OCI-LY1 (cell line): ENCODE data around the gene USP3.

Source experiments
- EZH2 ChIP-seq: fragments of 200-600 bp; sonication (generic), shearing (Covaris generic); IDR thresholded peaks from 2 replicates; pipeline ENCODE4 v1.8.0; 2017; ENCODE audit warnings: borderline replicate concordance, mixed run types, mild to moderate bottlenecking, antibody characterized with exemption, low read length, moderate library complexity, mixed read lengths
- TF ChIP-seq, protein P1 (sequence below): fragments of 200-600 bp; sonication (generic), shearing (Covaris generic); IDR thresholded peaks from 2 replicates; pipeline ENCODE4 v1.5.1; 2017; ENCODE audit warnings: mild to moderate bottlenecking, antibody characterized with exemption, low read length, moderate library complexity, mixed read lengths

DNA sequence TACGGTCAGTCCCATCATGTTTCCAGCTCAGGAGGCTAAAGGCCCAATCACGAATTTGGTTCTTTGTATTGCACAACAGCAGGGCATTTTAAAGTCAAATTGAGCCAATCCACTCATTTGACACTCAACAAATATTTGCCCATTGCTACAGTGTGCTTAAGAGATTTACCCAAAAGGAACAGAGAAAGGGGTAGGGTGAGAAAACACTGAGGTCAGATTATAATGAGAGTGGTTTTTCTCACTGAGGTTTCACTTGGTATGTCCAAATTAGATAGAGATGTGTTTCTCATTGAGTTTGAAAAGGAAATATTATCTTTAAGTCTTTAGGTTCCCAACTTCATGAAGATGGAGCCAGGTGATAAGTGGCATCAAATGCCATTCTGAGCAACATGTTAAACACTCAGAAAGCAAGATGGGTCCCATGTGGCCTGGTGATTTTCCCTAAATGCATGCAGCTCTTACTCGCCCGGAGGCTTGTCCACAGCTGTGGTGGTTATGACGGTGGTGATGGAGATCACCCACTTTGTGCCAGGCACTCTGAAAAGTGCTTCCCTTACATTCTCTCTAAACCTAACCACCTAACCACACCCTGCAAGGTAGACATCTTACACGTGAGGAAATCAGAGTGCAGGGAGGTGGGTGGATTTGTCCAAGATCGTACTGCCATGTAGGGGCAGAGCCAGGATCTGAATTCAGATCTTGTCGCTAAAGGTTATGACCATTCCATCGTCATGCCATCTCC lies 31.2 kb upstream of the USP3 start:
- no peak for TF ChIP-seq EZH2
- TF ChIP-seq, protein P1, sequence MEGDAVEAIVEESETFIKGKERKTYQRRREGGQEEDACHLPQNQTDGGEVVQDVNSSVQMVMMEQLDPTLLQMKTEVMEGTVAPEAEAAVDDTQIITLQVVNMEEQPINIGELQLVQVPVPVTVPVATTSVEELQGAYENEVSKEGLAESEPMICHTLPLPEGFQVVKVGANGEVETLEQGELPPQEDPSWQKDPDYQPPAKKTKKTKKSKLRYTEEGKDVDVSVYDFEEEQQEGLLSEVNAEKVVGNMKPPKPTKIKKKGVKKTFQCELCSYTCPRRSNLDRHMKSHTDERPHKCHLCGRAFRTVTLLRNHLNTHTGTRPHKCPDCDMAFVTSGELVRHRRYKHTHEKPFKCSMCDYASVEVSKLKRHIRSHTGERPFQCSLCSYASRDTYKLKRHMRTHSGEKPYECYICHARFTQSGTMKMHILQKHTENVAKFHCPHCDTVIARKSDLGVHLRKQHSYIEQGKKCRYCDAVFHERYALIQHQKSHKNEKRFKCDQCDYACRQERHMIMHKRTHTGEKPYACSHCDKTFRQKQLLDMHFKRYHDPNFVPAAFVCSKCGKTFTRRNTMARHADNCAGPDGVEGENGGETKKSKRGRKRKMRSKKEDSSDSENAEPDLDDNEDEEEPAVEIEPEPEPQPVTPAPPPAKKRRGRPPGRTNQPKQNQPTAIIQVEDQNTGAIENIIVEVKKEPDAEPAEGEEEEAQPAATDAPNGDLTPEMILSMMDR = no peak
